Natural killer cell treated with Interleukin-12 subunit alpha and Interleukin-12 subunit beta and Interleukin-15 and Interleukin-18, amount 100 ng/mL, for 72 hours (primary cell): ENCODE measurements around the gene CEP112. TPM values are rescaled to one million over a fixed set of nuclear protein-coding genes. Genes with fewer than 3 reads are reported as not detected.

Experiments
- ATAC-seq, 2 donors: fragments of 150-1000 bp; cut with Tn5 transposase in 1 of 2; sonication (Bioruptor Pico), chemical (Tn5 transposase) in 1 of 2; 2 replicates each; pipeline ENCODE4 v1.10.0; 2021
- DNase-seq: peaks from one replicate; pipeline ENCODE4 v3.0.0; 2022; ENCODE audit warnings: low spot score
- H3K27ac Mint-ChIP-seq, 2 donors: 1 replicate in 1 of 2; 2 replicates in 1 of 2; pipeline ENCODE4 v1.8.0; 2022; ENCODE audit warnings: mixed read lengths in 2 of 2, mild to moderate bottlenecking in 1 of 2, moderate library complexity in 1 of 2
- H3K27me3 Mint-ChIP-seq, 2 donors: 1 replicate in 1 of 2; 2 replicates in 1 of 2; pipeline ENCODE4 v1.8.0; 2022; ENCODE audit warnings: mixed read lengths in 2 of 2
- H3K36me3 Mint-ChIP-seq: one replicate; pipeline ENCODE4 v1.8.0; 2022; ENCODE audit warnings: mixed read lengths
- H3K4me1 Mint-ChIP-seq, 2 donors: 1 replicate in 1 of 2; 2 replicates in 1 of 2; pipeline ENCODE4 v1.8.0; 2022; ENCODE audit warnings: low read depth in 2 of 2, mixed read lengths in 2 of 2, mild to moderate bottlenecking in 1 of 2
- H3K4me3 Mint-ChIP-seq: one replicate; pipeline ENCODE4 v1.8.0; 2022; ENCODE audit warnings: mixed read lengths
- H3K9me3 Mint-ChIP-seq: 2 replicates; pipeline ENCODE4 v1.8.0; 2022; ENCODE audit warnings: mixed read lengths
- total RNA-seq, 2 donors: library from RNA; stranded (reverse); gene quantifications; one replicate each; pipeline ENCODE4 v1.2.3, GENCODE V29; 2022

Gene CEP112
- total RNA-seq, 2 donors from 2014 or later: 2.3 to 5.5 TPM

DNA sequence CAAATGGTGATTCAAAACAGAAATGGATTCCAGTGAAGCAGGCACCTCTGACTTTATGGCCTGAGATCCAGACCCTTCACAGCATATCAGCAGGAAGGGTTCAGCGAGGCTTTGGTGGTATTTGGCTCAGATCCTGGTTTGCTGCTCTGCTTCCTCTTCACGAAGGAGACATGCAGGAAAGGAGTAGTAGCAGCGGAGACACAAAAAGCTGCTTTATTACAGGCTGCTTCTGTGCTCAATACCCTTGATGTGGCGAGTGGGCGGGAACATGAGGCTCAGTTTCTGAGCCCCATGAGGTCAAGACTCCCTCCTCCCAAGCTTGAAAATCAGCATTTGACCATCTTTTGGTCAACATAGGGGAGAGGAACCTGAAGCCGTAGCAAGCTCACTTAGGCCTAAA lies 417.1 kb downstream of the CEP112 start:
- Mint-ChIP-seq H3K27me3 (peaks cover 10 to 24% of the 10 kb centered on the region in 2 donors), H3K27ac (no peak overlapping the region), H3K4me3 (no peak overlapping the region), H3K36me3 (no peaks in the 10 kb centered on the region), H3K4me1 (peaks cover 5 to 7% of the 10 kb centered on the region in 2 donors), H3K9me3 (no peaks in the 10 kb centered on the region)
- ATAC-seq: no peak
- DNase-seq: no peak

- Mint-ChIP-seq H3K27me3 (peaks cover 11 to 25% of the 10 kb centered on the region in 2 donors), H3K4me1 (peaks cover 5 to 7% of the 10 kb centered on the region in 2 donors), H3K27ac (no peak overlapping the region), H3K9me3 (no peaks in the 10 kb centered on the region), H3K4me3 (no peak overlapping the region), H3K36me3 (no peaks in the 10 kb centered on the region)
- ATAC-seq (no peak), DNase-seq (no peak)
Observed at GRCh38 chr17:65772989-65773388, 418.9 kb downstream of the CEP112 start.

GRCh38 chr17:65771704-65772103 lies 420.2 kb downstream of the CEP112 start:
- ATAC-seq (no peak), DNase-seq (no peak)
- Mint-ChIP-seq H3K4me1 (peaks cover 5 to 7% of the 10 kb centered on the region in 2 donors), H3K27ac (no peak overlapping the region), H3K9me3 (no peaks in the 10 kb centered on the region), H3K36me3 (no peaks in the 10 kb centered on the region), H3K27me3 (peaks cover 12 to 24% of the 10 kb centered on the region in 2 donors), H3K4me3 (no peak overlapping the region)

DNA sequence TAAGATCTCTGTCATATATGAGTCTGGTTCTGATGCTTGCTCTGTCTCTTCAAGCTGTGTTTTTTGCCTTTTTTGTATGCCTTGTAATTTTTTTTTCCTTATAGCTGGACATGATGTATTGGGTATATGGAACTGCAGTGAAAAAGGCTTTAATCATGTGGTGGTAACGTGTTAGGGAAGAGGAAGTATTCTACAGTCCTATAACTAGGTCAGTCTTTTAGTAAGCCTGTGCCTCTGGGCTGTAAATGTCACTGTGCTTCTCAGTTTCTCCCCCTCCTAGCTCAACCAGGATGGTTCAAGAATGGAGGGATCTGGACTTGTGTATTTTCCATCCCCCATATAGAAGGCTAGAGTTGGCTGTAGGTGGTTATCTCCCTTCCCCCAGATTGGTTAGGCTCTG lies 428.1 kb downstream of the CEP112 start:
- H3K4me3 Mint-ChIP-seq: no peak overlapping the region
- DNase-seq (no peak), ATAC-seq (no peak)
- H3K9me3 Mint-ChIP-seq: no peaks in the 10 kb centered on the region
- no peak overlapping the region for H3K27ac Mint-ChIP-seq
- peaks cover 22 to 57% of the 10 kb centered on the region in 2 donors for H3K27me3 Mint-ChIP-seq
- peaks cover 8% of the 10 kb centered on the region for H3K36me3 Mint-ChIP-seq
- H3K4me1 Mint-ChIP-seq: no peaks in the 10 kb centered on the region

- no peak overlapping the region for H3K27ac Mint-ChIP-seq
- no peaks in the 10 kb centered on the region for H3K4me1 Mint-ChIP-seq
- no peak overlapping the region for H3K4me3 Mint-ChIP-seq
- H3K36me3 Mint-ChIP-seq: peaks cover 8% of the 10 kb centered on the region
- peaks cover 22 to 52% of the 10 kb centered on the region in 2 donors for H3K27me3 Mint-ChIP-seq
- H3K9me3 Mint-ChIP-seq: no peaks in the 10 kb centered on the region
- no peak for ATAC-seq
- DNase-seq: no peak
Observed at GRCh38 chr17:65762973-65763372, 429.0 kb downstream of the CEP112 start.

DNA sequence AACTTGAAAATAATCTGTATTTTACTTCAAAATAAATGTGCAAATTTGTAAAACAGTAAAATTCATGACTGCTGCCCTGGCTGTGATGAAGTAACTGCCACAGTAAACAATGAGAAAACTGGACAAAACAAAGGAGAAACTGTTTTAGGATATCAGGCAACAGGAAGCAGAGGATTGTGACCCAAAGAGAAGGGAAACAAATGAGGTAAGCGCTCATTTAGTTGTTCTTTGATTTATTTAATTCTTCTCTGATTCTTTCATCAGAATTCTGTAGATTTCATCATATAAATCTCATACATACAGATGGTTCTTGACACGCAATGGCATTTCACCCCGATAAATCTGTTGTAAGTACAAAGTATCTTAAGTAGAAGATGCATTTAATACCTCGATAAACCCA lies 432.4 kb downstream of the CEP112 start:
- ATAC-seq: no peak
- Mint-ChIP-seq H3K36me3 (no peaks in the 10 kb centered on the region), H3K4me3 (no peak overlapping the region), H3K4me1 (no peaks in the 10 kb centered on the region), H3K9me3 (no peaks in the 10 kb centered on the region), H3K27ac (no peak overlapping the region), H3K27me3 (peaks cover 11 to 26% of the 10 kb centered on the region in 2 donors)
- no peak for DNase-seq

- no peak for ATAC-seq
- H3K27me3 Mint-ChIP-seq: peaks cover 14 to 15% of the 10 kb centered on the region in 2 donors
- no peaks in the 10 kb centered on the region for H3K4me1 Mint-ChIP-seq
- no peaks in the 10 kb centered on the region for H3K9me3 Mint-ChIP-seq
- H3K36me3 Mint-ChIP-seq: no peaks in the 10 kb centered on the region
- H3K27ac Mint-ChIP-seq: no peak overlapping the region
- no peak overlapping the region for H3K4me3 Mint-ChIP-seq
- DNase-seq: no peak
Observed at GRCh38 chr17:65756760-65757159, 435.2 kb downstream of the CEP112 start.

- DNase-seq (no peak), ATAC-seq (no peak)
- Mint-ChIP-seq H3K4me1 (peaks cover 0 to under 1% of the 10 kb centered on the region in 2 donors), H3K9me3 (no peaks in the 10 kb centered on the region), H3K27ac (no peak overlapping the region), H3K4me3 (no peak overlapping the region), H3K36me3 (no peaks in the 10 kb centered on the region), H3K27me3 (peaks cover 16% of the 10 kb centered on the region in 2 donors)
Observed at GRCh38 chr17:65755799-65756198, 436.1 kb downstream of the CEP112 start.

- no peak for DNase-seq
- H3K9me3 Mint-ChIP-seq: no peaks in the 10 kb centered on the region
- H3K4me3 Mint-ChIP-seq: no peak overlapping the region
- H3K36me3 Mint-ChIP-seq: no peaks in the 10 kb centered on the region
- ATAC-seq: no peak
- peaks cover 18 to 20% of the 10 kb centered on the region in 2 donors for H3K27me3 Mint-ChIP-seq
- H3K4me1 Mint-ChIP-seq: peaks cover 0 to 4% of the 10 kb centered on the region in 2 donors
- no peak overlapping the region for H3K27ac Mint-ChIP-seq
Observed at GRCh38 chr17:65754630-65755029, 437.3 kb downstream of the CEP112 start.

DNA sequence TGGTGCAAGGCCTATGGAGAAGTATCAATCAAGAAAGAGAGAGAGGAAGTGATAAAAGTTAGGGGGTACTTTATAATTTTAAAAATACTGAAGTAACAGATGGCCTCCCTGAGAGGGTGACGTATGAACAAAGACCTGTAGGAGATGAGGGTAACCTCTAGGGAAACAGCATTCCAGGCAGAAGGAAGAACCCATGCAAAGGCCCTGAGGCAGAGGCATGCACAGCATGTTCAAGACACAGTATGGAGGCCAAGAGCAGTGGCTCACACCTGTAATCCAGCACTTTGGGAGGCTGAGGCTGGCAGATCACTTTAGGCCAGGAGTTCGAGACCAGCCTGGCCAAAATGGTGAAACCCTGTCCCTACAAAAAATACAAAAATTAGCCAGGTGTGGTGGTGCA lies 437.9 kb downstream of the CEP112 start:
- Mint-ChIP-seq H3K9me3 (no peaks in the 10 kb centered on the region), H3K36me3 (no peaks in the 10 kb centered on the region), H3K4me3 (no peak overlapping the region), H3K27ac (no peak overlapping the region), H3K4me1 (peaks cover 0 to 4% of the 10 kb centered on the region in 2 donors), H3K27me3 (peaks cover 18 to 20% of the 10 kb centered on the region in 2 donors)
- DNase-seq (no peak), ATAC-seq (no peak)

DNA sequence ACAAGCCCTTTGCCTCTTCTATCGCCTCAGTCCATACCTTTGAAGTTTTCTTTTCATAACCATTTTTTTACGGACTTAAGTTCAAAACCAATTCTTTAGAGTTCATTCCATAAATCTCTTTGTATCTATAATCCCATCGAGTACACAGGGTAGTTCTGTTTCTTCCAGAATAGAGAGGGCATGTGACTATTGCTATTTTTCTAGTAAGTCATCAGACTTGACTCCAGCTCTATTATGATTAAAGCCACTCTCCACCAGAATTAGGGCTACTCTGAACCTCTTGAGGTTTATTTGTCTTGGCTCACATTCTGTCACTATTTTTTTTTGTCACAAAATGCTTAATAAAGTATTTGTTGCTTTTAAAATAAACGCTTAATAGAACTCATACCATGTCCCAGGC lies 438.6 kb downstream of the CEP112 start:
- H3K9me3 Mint-ChIP-seq: no peaks in the 10 kb centered on the region
- DNase-seq (no peak), ATAC-seq (no peak)
- peaks cover 20 to 24% of the 10 kb centered on the region in 2 donors for H3K27me3 Mint-ChIP-seq
- no peak overlapping the region for H3K4me3 Mint-ChIP-seq
- H3K4me1 Mint-ChIP-seq: peaks cover 0 to 4% of the 10 kb centered on the region in 2 donors
- H3K27ac Mint-ChIP-seq: no peak overlapping the region
- H3K36me3 Mint-ChIP-seq: no peaks in the 10 kb centered on the region

GRCh38 chr17:65751263-65751662 lies 440.7 kb downstream of the CEP112 start:
- ATAC-seq (no peak), DNase-seq (no peak)
- peaks cover 0 to 4% of the 10 kb centered on the region in 2 donors for H3K4me1 Mint-ChIP-seq
- no peaks in the 10 kb centered on the region for H3K9me3 Mint-ChIP-seq
- H3K27ac Mint-ChIP-seq: no peak overlapping the region
- H3K27me3 Mint-ChIP-seq: peaks cover 22 to 25% of the 10 kb centered on the region in 2 donors
- H3K4me3 Mint-ChIP-seq: no peak overlapping the region
- no peaks in the 10 kb centered on the region for H3K36me3 Mint-ChIP-seq

GRCh38 chr17:65750631-65751115 lies 441.3 kb downstream of the CEP112 start:
- H3K4me1 Mint-ChIP-seq: peaks cover 0 to 4% of the 10 kb centered on the region in 2 donors
- no peak overlapping the region for H3K27ac Mint-ChIP-seq
- H3K36me3 Mint-ChIP-seq: no peaks in the 10 kb centered on the region
- peaks cover 22 to 26% of the 10 kb centered on the region in 2 donors for H3K27me3 Mint-ChIP-seq
- ATAC-seq (no peak), DNase-seq (no peak)
- no peaks in the 10 kb centered on the region for H3K9me3 Mint-ChIP-seq
- no peak overlapping the region for H3K4me3 Mint-ChIP-seq

DNA sequence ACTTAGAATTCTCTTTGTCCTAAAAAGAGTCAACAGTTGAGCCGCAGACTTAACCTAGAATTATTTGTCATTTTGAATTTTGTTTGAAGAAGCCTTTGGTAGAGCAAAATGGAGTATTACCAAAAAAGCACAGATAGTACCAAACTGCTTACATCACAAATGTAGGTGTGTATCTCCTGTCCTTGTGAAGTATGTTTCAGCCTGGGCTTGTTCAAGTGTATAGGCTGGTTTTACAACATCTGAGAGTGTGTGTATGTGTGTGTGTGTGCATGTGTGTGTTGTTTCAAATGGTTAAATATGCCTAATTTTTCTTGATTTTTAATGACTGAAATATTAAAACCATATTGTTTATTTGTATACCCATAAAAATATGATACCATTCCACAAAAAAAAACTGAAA lies 441.8 kb downstream of the CEP112 start:
- ATAC-seq (no peak), DNase-seq (no peak)
- no peak overlapping the region for H3K4me3 Mint-ChIP-seq
- H3K4me1 Mint-ChIP-seq: peaks cover 0 to 4% of the 10 kb centered on the region in 2 donors
- H3K9me3 Mint-ChIP-seq: no peaks in the 10 kb centered on the region
- peaks cover 24 to 31% of the 10 kb centered on the region in 2 donors for H3K27me3 Mint-ChIP-seq
- H3K27ac Mint-ChIP-seq: no peak overlapping the region
- no peaks in the 10 kb centered on the region for H3K36me3 Mint-ChIP-seq

GRCh38 chr17:65749479-65749878 lies 442.5 kb downstream of the CEP112 start:
- Mint-ChIP-seq H3K36me3 (no peaks in the 10 kb centered on the region), H3K27ac (no peak overlapping the region), H3K9me3 (no peaks in the 10 kb centered on the region), H3K4me3 (no peak overlapping the region), H3K27me3 (peaks cover 24 to 32% of the 10 kb centered on the region in 2 donors), H3K4me1 (peaks cover 0 to 4% of the 10 kb centered on the region in 2 donors)
- DNase-seq: no peak
- no peak for ATAC-seq
